Activated T-cell treated with anti-CD3 and anti-CD28 coated beads for 24 hours (primary cell): Measurements from ENCODE around the gene CHST13.

Source experiments
- DNase-seq: peaks from one replicate; pipeline ENCODE4 v3.0.0-alpha.2; 2020; ENCODE audit warnings: low read depth

CHST13 gene

DNA sequence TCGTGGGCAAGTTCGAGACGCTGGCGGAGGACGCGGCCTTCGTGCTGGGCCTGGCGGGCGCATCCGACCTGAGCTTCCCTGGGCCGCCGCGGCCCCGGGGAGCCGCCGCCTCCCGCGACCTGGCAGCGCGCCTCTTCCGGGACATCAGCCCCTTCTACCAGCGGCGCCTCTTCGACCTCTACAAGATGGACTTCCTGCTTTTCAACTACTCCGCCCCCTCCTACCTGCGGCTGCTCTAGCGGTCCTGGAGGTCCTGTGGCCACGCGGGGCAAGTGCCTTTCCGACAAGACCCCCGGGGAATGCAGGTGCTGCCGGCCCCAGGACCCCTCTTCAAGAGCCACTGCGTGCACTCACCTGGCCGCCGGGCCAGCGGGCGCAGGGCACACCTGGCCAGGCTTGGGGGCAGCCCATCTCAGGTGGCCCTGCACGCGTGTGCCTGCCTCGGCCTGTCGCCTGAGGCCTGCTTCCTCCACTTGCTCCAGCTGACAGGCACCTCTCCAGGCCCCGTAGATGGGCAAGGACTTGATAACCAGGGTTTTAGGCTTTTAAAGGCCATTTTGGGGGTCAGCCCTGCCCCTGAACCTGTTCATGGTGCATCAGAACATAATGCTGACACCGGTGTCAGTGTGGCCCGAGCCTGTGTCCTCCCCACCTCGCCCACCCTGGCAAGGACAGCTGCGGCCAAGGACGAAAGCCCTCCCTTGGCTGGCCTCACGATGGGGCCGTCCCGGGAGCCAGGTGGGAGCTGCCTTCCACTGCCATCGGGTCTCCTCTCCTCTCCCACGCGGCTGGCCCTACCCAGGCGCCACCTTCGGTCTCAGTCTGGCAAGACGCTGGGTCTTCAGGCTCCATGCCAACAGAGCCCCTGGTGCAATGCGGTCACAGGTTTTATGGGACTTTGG is 18.6 kb downstream of the CHST13 start:
- no peak for DNase-seq

DNA sequence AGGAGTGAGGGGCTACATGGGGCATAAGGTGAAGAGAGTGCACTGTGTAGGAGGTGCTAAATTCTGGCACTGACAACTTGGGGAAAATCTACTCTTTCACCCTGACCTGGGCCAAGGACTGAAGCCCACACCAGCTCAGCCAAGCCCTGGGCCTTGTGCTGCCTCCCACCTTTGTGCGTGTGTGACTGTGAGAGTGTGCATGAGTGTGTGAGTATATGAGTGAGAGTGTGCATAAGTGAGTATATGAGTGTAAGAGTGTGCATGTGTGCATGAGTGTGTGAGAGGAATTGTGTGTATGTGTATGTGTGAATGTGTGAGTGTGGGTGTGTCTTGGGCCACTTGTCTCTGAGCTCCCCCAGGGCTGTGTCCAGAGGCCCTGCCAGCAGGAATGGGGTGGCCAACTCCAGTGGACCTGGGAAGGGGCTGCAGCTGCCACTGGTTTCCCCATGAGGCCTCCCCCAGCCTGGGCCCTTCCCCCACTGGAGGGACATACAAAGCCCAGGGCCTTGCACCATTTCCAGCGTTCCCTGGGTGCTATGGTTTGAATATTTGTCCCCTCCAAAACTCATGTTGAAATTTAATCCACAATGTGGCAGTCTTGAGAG is 19.6 kb downstream of the CHST13 start:
- DNase-seq, result no peak

DNA sequence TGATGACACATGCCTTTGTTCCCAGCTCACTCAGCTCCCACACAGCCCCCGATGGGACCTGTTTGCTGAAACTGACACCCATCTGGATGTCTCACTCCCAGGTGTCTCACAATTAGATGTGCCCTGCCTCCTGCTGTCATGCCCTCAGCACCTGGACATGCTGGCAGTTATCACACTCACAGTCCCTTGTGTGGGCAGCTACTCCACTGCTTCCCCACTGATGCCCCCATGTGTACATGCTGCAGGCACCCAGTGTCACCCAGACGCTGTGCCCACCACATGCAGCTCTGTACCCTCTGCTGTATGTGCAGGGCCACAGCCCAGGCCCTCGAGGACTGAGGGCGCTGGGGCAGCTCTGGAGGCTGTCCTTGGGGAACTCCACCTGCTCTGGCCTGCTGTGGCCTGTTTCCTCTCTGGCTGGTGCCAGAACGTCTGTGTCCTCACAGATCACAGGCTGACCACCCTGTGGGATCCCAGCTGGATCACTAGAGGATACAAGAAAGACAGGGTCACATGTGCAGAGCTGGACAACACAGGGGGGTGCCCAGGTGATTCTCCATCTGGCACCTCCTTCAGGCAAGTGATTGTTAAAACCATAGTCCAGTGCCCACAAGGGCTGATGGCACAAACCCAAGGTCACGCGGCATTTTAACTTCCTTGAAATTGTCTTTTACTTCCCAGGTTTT is 20.8 kb downstream of the CHST13 start:
- DNase-seq, result no peak

DNA sequence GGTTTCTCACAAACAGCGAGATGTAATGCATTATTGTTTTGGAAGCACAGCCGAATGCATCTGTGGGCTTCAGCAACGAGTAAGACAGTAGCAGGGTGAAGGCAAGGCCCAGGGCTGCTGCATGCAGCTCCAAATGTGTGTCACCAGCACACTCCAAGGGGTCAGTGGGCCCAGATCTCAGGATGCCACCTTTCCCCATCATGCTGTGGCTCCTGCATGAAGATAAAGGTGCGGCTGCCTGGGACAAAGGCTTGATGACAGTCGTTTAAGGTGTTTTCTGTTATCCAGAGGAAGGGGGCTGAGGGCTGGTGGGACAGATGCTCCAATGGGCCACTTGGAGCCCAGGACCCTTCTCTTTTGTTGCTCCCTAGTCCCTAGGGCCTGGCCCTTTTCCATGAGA is 21.6 kb downstream of the CHST13 start:
- no peak for DNase-seq

DNA sequence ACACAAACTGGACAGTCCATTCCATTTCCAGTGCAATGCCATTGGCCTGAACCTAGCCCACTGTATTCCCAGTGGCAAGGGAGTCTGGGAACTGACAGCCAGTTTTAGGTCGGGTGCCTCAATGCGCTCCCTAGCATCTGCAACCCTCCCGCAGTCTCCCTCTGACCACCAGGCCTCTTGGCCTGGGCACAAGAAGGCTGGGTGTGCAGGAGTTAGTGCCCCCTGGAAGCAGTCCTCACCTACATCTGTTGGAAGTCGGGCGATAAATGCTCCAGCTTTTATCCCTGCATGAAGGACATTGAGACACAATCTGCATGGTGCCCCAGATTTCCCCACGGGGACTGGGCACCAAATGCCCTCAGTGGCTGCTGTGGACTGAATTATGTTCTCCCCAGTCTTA is 22.1 kb downstream of the CHST13 start:
- DNase-seq, result no peak

DNA sequence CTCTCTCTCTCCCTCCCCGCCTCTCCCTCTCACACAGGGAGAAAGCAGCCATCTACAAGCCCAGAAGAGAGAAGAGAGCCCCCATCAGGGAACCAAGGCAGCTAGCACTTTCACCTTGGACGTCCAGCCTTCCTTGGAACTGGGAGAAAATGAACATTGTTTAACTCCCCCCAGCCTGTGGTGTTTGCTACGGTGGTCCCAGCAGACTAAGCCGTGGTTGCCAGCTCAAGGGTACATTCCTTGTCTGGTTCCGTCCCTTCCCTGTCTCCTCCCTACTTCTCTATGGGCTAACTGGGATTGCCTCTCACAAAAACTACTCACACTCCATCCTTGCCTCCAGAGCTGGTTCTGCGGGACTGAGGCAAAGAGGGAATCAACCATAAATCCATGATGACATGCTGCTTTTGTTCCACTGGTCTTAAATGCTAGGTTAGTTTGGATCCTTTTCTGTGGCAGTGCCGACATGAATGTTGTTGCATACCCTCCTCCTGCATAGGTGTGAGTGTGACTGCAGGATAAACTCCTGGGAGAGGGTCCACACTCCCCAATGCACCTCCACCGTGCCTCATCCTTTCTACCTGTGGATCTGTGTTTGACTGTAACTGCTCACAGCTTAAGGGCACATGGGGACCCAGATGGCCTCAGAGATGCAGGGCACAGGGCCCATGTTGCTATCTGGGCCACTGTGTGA is 22.7 kb downstream of the CHST13 start:
- DNase-seq, result no peak

DNA sequence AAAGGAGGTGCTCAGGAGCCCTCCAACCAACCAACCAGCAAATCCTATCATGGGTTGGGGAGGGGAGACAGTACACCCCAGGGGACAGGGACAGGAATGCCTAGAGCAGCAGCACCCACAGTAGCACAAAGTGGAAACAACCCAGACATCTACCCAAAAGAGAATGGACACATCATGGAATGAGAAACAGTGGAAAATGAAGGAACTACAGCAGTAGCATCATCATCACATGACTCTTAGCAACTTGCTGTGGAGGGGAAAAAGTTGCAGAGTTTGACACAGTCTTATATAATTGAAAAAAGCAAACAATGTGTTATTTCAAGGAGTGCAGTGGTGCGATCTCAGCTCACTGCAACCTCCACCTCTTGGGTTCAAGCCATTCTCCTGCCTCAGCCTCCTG is 23.8 kb downstream of the CHST13 start:
- DNase-seq, result no peak

DNA sequence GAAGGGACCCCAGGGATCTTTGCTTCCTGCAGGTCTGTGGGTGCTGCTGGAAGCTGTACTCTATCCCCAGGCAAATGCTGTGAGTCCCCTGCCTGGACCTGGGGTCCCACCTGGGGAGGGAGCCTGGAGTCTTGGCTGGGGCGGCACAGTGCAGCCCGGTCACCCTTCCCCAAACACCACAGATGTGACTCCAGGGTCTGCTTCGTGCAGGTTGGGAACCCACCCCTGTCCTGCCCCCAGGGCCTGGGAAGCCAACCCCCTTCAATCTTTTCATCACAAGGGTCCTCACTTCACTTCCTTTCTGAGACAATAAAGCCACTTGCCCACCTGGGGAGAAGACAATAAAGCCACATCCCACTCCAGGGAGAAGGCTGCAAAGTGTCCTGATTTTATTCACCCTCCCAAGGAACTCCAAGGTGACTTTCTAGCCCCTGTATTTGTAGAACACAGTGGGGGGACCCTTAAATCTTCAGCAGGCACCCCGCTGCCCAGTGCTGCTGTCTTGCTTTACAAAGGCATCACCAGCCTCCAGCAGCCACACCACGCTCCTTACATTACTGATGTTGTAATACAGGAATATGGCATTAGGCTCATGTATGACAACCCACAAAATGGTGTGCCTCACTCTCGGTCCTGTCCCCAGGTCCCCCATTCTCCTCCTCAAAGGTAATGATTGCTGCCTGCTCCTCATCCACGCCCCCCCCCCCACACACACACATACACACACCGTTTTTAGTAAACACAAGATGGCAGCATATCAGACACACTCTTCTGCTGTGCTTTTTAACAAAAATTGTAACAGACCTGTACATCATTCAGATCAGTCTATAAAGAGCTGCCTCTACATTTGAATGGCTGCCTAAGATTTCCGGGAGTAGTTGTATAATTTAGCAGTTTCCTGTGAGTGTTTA is 24.9 kb downstream of the CHST13 start:
- DNase-seq, result no peak

DNA sequence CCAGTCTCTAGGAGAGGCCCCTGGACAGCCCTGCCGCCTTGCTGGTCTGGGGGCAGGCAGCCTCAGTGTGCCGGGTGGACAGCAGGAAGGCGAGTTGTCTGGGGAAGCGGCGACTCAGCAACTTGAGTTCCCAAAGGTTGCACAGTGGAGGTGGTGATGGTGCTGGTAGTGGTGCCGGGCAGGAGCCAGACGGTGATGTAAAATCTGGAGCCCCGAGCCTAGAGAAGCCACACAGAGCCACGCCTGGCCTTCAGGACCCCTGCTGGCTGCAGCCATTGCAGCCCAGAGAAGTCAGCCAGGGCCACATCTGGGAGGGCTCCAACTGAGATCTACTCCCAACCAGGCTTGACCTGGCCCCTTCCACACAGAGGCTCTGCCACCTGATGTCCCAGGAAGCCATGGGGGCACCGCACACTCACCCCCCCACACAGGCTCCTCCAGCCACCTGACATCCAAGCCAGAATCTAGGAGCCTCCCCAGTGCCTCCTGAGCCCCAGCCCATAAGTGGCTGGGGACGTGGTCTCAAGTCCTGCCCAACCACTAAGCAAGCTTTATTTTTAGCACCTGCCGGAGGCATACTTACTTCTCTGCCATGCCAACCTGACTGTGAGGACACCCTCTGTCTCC is 26.0 kb downstream of the CHST13 start:
- DNase-seq, result no peak

DNA sequence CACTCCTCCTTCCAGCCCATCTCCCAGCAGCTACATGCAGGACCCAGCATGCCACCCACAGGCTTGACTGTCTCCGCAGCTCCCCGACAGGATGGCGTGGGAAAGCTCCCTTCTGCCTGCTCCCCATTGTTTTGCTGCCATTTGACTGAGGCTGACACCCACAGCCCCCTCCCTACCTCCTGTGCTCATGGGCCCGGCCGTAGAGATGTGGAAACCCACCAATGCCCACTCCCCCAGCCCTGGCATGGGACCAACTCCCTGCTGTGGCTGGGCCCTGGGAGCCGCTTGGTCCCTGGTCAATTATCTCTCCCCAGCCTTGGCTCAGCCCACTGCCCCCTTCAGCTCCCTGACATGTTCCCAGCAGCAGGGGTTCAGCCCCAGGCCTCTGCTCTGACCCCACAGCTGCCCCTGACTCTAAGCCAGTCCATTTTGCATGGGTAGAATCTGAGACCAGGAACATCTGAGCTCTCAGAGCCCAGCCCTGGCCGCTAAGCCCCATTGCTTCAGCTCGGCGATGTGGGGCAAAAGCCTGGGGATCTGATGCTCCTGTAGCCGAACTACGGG is 26.6 kb downstream of the CHST13 start:
- no peak for DNase-seq

DNA sequence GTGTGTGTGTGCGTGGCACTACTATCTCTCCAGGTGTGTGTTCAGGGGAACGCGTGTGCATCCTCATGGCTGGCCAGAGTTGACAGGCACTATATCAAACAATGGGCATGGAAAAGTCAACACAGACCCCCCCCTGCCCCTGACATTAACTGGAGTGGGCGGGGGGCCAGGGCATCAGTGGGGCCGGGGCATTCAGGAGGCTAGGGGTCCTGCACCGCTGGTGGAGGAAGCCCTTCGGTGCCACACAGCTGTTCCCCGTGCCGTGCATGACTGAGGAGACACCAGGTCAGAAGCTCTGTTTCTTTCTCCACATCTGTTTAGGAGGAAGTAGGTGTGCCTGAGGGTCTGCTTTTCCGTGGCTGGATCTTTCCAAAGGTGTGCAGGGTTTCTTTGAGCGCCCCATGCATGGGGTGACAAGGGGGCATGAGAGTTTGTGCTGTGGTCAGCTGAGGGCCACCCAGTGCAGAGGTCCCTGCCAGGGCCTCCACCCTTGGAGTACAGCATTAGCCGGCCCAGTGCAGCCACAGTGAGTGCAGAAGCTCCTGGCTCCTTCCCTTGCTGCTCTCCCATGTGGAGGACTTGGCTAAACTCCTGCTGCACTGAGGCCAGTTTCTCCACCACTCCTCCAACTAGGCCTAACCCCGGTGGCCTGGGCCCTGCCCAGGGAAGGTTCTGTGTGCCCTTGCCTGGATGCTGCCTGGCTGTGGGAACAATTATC is 27.3 kb downstream of the CHST13 start:
- DNase-seq, result no peak

DNA sequence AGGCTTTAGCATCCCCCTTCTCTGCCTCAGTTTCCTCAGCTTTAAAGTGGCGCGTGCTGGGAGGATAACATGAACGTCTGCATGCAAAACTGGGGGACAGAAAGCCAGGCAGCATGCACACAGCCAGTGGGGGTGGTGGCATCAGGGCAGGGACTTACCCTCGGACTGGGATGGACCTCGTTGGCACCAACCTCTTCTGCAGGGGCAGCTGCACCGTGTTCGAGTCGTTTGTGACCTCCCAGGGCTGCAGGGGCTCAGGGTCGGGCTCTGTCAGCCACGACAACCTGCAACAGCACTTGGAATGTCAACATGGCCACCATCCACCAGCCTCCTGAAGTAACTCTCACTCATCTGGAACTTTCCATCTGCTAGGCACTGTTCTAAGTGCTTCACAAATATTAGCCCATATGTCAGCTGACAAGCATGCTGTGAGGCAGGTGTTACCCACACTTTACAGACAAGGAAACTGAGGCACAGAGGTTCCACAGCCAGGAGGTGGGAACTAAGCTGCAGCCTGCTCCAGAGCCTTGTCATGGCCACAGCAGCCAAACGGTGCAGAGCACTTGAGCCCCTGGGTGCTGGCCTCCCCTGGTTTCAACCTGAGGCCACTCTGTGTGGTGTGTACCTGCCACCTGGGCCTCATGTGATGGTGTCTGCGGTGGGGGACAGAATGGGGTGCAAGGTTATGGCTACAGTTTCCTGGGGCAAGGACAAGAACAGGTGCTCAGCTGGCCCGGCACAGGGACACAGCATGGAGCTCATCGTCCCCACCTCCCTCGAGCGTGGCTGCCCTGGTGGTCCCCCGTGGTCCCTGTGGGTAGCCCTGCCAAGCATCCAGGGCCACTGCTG is 28.1 kb downstream of the CHST13 start:
- no peak for DNase-seq

DNA sequence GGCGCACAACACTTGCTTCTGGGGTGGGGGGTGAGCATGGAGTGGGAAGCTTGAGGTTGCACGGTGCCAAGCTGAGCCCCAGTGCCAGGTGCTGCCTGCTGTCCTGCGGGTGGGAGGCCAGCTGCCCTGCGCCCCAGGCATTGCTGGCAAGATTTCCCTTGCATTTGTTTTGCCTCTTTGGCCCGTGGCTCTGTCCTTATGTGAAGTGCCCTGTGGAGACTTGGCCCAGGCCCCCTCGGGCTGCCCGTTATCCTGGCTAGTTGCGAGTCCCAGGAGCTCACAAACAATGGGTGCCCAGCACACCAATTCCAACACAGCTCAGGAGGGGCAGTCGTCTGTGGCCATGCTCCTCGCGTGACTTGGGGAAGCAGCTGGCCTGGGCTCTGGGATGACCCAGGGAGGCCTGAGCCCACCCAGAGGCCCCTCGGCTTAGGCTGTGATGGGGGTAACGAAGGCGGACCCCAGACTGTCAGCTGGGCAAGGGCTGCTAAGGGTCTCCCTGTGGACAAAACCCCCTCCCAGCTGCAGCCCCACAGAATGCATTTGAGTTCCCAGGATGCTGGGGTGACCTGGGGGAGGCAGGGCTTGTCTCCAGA is 28.8 kb downstream of the CHST13 start:
- DNase-seq, result no peak

DNA sequence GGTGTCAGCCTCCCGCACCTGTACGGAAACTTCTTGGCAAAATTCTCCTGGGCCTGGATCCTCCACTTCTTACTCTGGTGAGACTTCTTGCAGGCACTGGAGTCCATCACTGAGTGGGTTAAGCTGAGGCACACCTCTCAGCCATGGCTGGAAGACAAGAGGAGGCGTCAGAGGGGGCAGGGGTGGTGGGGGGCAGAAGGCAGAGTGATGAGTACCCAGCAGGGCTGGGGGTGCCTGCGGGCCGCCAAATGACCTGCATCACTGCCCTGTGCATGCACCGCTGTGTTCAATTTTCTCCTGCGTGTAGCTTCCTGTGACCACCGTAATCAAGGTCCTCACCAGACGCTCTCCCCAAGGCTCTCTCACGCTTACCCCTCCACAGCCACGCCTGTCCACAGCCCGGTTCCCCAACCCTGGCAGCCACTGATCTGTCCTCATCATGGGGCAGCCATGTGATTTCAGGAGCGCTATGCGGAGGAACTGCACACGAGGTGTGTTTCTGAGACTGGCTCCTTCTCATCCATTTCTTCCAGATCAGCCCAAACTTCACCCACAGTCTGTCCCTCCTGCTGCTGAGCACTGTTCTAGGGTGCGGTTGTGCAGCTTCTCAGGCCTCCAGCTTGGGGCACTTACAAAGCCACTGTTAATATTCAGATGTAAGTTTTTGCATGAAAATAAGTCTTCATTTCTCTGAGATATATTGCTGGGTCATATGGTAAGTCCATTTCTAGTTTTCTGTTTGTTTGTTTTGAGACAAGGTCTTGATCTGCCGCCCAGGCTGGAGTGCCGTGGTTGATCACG is 29.5 kb downstream of the CHST13 start:
- DNase-seq, result no peak

DNA sequence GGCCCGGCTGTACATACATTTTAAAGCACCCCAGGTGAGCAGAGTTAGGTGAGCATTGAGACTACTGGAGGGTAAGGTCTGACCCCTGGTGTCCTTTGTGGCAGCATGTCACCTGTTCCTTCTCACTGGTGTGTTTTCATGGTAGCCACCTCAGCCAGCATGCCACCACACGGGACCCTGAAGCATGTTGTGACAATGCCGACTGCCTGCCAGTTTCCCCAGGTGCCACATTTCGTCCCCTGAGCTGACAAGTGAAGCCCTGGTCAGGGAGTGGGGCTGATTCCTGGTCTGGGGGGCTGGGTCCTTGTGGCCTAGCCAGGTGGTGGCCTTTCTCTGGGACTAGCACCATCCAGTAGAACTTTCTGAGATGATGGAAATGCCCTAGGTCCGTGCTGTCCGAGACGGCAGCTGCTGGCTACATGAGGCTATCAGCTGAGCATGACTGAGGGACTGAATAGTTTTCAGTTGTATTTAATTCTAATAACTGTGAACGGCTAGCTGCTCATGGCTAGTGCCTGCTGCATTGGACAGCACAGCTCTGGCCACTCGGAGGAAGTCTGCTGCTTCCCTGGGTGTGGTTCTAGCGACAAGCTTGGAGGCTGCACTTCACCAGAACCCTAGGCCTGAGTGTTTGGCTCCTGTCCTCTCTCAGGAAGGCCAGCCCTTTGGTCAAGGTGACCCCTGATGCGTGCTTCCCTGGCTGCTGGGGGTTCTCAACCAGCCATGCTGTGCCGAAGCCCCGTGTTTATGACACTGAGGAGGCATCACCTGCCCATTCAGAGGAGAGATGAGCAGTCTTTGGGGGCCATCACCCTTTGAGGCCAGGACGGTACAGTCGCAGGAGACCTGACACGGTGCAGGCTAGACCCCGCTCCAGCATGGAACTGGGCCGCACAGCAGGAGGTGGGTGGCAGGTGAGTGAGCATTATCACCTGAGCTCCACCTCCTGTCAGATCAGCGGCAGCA is 30.9 kb downstream of the CHST13 start:
- DNase-seq, result no peak

DNA sequence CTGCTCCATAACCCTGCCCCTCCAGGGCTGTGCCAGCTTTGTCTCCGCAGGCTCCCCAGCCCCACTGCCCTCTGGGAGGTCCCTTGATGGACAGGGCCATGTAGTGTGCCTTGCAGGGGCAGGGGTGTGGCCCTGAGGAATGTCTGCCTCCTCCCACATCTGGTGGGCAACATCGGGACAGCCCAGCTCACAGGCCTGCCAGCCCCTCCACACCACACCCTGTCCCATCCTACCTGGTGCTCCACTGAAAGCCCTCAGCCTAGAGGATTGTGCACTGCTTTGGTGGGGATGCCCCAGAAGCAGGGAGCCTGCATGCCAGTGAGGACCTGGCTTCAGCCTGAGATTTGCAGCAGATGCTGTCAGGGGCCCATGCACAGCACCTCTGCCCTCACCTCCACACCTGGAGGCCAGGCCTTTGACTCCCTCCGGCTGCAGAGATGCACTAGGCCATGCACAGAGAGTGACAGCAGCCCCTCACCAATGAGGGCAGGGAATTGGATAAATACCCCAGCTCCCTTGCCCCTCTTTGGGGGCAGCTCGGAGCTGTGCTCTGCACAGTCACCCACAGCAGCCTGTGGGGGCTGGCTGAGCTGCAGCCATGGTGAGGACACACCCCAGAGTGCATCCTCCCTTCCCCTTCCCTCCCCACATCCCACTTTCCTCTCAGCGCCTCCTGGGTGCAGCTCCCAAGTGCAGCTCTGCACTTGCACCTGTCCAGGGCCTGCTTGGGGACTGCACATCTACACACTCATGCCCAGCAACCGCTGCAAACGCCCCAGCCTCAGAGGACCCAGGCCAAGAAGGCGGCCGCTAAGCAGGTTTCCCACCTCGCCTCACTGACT is 32.1 kb downstream of the CHST13 start:
- DNase-seq, result no peak
